K562 (cell line): ENCODE results near the gene GXYLT2. TPM values are rescaled to one million over a fixed set of nuclear protein-coding genes. Genes with fewer than 3 reads are reported as not detected.

Experiments used
- ATF7 ChIP-seq: fragments of 450-650 bp; IDR thresholded peaks from 2 replicates; pipeline ENCODE4 v1.7.1; 2014; ENCODE audit warnings: mild to moderate bottlenecking, moderate library complexity
- BRCA1 ChIP-seq, 2 experiments: fragments of 450-650 bp in 1 of 2; sonication (generic) in 1 of 2; formaldehyde crosslinking in 1 of 2; IDR thresholded peaks; 2 replicates each; pipeline versions ENCODE4 v1.5.0 to v1.6.1; 2017 to 2020; ENCODE audit warnings: mild to moderate bottlenecking in 1 of 2, missing genetic modification reagents in 1 of 2
- CBFB ChIP-seq: sonication (generic); formaldehyde crosslinking; IDR thresholded peaks from 2 replicates; pipeline ENCODE4 v1.4.0; 2020; ENCODE audit warnings: mild to moderate bottlenecking, missing genetic modification reagents
- CBX8 ChIP-seq: fragments of 200-600 bp; sonication (generic); IDR thresholded peaks from 2 replicates; pipeline ENCODE4 v1.6.1; 2012; ENCODE audit warnings: borderline replicate concordance, mixed run types, low read depth, mild to moderate bottlenecking, moderate library complexity, mixed read lengths, low read length, control low read depth, inconsistent platforms; ENCODE audit not compliant: poor library complexity, severe bottlenecking; ENCODE audit errors: extremely low read depth
- E2F6 ChIP-seq, 2 experiments: IDR thresholded peaks; 2 replicates each; pipeline ENCODE4 v1.6.1; 2011; ENCODE audit warnings: borderline replicate concordance in 1 of 2, control low read depth in 1 of 2, low read depth in 1 of 2, low read length in 1 of 2, mild to moderate bottlenecking in 1 of 2, mixed read lengths in 1 of 2, moderate library complexity in 1 of 2; ENCODE audit not compliant: insufficient read depth in 1 of 2, insufficient read length in 1 of 2, poor library complexity in 1 of 2, severe bottlenecking in 1 of 2; ENCODE audit errors: extremely low read depth in 1 of 2
- ETS2 ChIP-seq: IDR thresholded peaks from 2 replicates; pipeline ENCODE4 v1.6.1; 2016; ENCODE audit warnings: borderline replicate concordance, missing genetic modification characterization, mild to moderate bottlenecking, moderate library complexity, missing compliant biosample characterization; ENCODE audit not compliant: poor library complexity, severe bottlenecking
- LEF1 ChIP-seq: fragments of 450-650 bp; IDR thresholded peaks from 2 replicates; pipeline ENCODE4 v1.6.1; 2016; ENCODE audit warnings: mild to moderate bottlenecking
- MAFG ChIP-seq: fragments of 450-650 bp; conservative IDR thresholded peaks from 2 replicates; pipeline ENCODE4 v1.6.1; 2016; ENCODE audit warnings: missing genetic modification characterization, missing compliant biosample characterization
- MLX ChIP-seq, 2 experiments: fragments of 450-650 bp in 1 of 2; sonication (generic) in 1 of 2; formaldehyde crosslinking; conservative IDR thresholded peaks; 2 replicates each; pipeline versions ENCODE4 v1.4.0 to v1.8.1; 2020 to 2022; ENCODE audit warnings: mild to moderate bottlenecking in 1 of 2, missing genetic modification reagents in 1 of 2
- RBM14 ChIP-seq: fragments of 200-400 bp; formaldehyde crosslinking; IDR thresholded peaks from 2 replicates; pipeline ENCODE4 v1.6.1; 2018; ENCODE audit warnings: low read depth, mild to moderate bottlenecking, low read length, moderate library complexity, borderline replicate concordance; ENCODE audit not compliant: insufficient read depth
- STAT5B ChIP-seq: fragments of 250-450 bp; sonication (Bioruptor Pico); IDR thresholded peaks from 2 replicates; pipeline ENCODE4 v1.8.0; 2021; ENCODE audit warnings: mild to moderate bottlenecking, inconsistent platforms
- STAT6 ChIP-seq: sonication (generic); formaldehyde crosslinking; IDR thresholded peaks from 2 replicates; pipeline ENCODE4 v1.8.1; 2023; ENCODE audit warnings: mild to moderate bottlenecking, missing genetic modification reagents
- TARDBP ChIP-seq: fragments of 450-650 bp; IDR thresholded peaks from 2 replicates; pipeline ENCODE4 v1.6.1; 2016
- ZBTB26 ChIP-seq: fragments of 450-650 bp; formaldehyde crosslinking; IDR thresholded peaks from 2 replicates; pipeline ENCODE4 v1.4.0; 2022; ENCODE audit warnings: missing genetic modification characterization
- ZNF232 ChIP-seq: sonication (generic); formaldehyde crosslinking; IDR thresholded peaks from 2 replicates; pipeline ENCODE4 v1.8.0; 2022; ENCODE audit warnings: mild to moderate bottlenecking, missing genetic modification reagents
- ZNF24 ChIP-seq: fragments of 450-650 bp; IDR thresholded peaks from 2 replicates; pipeline ENCODE4 v1.6.1; 2016
- ZNF639 ChIP-seq, 2 experiments: fragments of 200-800 bp in 1 of 2; sonication (Bioruptor generic) in 1 of 2; sonication (generic) in 1 of 2; formaldehyde crosslinking in 1 of 2; IDR thresholded peaks in 1 of 2; conservative IDR thresholded peaks in 1 of 2; 2 replicates each; pipeline versions ENCODE4 v1.5.0 to v1.6.1; 2016 to 2020; ENCODE audit warnings: missing compliant biosample characterization in 1 of 2, missing genetic modification characterization in 1 of 2, missing genetic modification reagents in 1 of 2
- polyA plus RNA-seq, 8 experiments: library from polyadenylated mRNA; depleted of rRNA in 4 of 8; stranded (reverse) in 5 of 8; unstranded in 3 of 8; fragments of >200 nt; fragmentation: Nextera tagmentation in 2 of 8; fragmentation: Illumina TruSeq in 1 of 8; extraction: Ambion mirVana in 2 of 8; extraction: Trizol in 1 of 8; gene quantifications; 2 replicates each; pipeline versions ENCODE4 v1.2.1 to v1.2.3, GENCODE V29; 2011 to 2014; ENCODE audit warnings: inconsistent platforms in 1 of 8, missing spikeins in 1 of 8
- total RNA-seq, 7 experiments: library from RNA; depleted of rRNA in 6 of 7; stranded (reverse); fragments of >200 nt in 6 of 7; fragmentation: Illumina TruSeq in 2 of 7; extraction: Trizol in 2 of 7; gene quantifications; 2 replicates each; pipeline versions ENCODE4 v1.2.1 to v1.2.3, GENCODE V29; 2011 to 2021; ENCODE audit warnings: low replicate concordance in 1 of 7

The GXYLT2 gene
- total and polyA plus RNA-seq, 9 of the 15 experiments (the other 6 are each of a cell fraction or from before 2014, with no cell fraction given): 0.71 to 6.0 (median 3.3) TPM

- TF ChIP-seq BRCA1 (IDR thresholded peaks at IDR 0.05) (no peak), BRCA1 (CRISPR knock-in tag; IDR thresholded peaks at IDR 0.05) (no peak), STAT5B (CRISPR knock-in tag) (no peak), ATF7 (peak; percentile 61), ZNF232 (no peak), STAT6 (no peak), CBFB (CRISPR knock-in tag) (no peak), ZNF24 (no peak), ETS2 (tag) (no peak), MAFG (tag) (no peak), ZBTB26 (CRISPR knock-in tag) (no peak), TARDBP (no peak), LEF1 (no peak), MLX (CRISPR knock-in tag; conservative IDR thresholded peaks at IDR 0.05) (no peak), E2F6 (IDR thresholded peaks at IDR 0.05; ENCODE audit: borderline replicate concordance in 1 of 2, extremely low read depth in 1 of 2, insufficient read depth in 1 of 2, insufficient read length in 1 of 2, low read depth in 1 of 2, low read length in 1 of 2, poor library complexity in 1 of 2, severe bottlenecking in 1 of 2) (peak; percentile 91 to 98), ZNF639 (CRISPR knock-in tag; conservative IDR thresholded peaks at IDR 0.05 in 1 of 2, IDR thresholded peaks at IDR 0.05 in 1 of 2) (peak in 1 of 2 experiments; percentile 51; a peak in 1 of 4 replicates), RBM14 (no peak), CBX8 (no peak)
Measured at GRCh38 chr3:72996473-72997333, 108.9 kb downstream of the GXYLT2 start, which contains the start of gene PPP4R2 (continued).
